ENCODE data around the gene NTHL1.

The NTHL1 gene

GRCh38 chr16:2004795-2005517, 42.7 kb downstream of the NTHL1 start:
- TF ChIP-seq CTCF (IDR thresholded peaks at IDR 0.05; ENCODE audit: low read depth, low read length, missing control alignments), result no peak
- no peak for DNase-seq (ENCODE audit: extremely low read depth, low read depth)
- no peak overlapping the region for H3K4me3 ChIP-seq (replicated peaks; ENCODE audit: low read depth, low read length)

GRCh38 chr16:2003827-2004641, 43.6 kb downstream of the NTHL1 start:
- no peak for DNase-seq (ENCODE audit: extremely low read depth, low read depth)
- H3K4me3 ChIP-seq (replicated peaks; ENCODE audit: low read depth, low read length), result peak overlapping the region; percentile 9; the same call in 1 of the 2 replicates
- TF ChIP-seq CTCF (IDR thresholded peaks at IDR 0.05; ENCODE audit: low read depth, low read length, missing control alignments), result peak; percentile 97

GRCh38 chr16:2003231-2003826, 44.3 kb downstream of the NTHL1 start:
- no peak overlapping the region for H3K4me3 ChIP-seq (replicated peaks; ENCODE audit: low read depth, low read length)
- DNase-seq (ENCODE audit: extremely low read depth, low read depth), result no peak
- TF ChIP-seq CTCF (IDR thresholded peaks at IDR 0.05; ENCODE audit: low read depth, low read length, missing control alignments), result no peak

GRCh38 chr16:2002406-2003230, 45.0 kb downstream of the NTHL1 start:
- no peak for DNase-seq (ENCODE audit: extremely low read depth, low read depth)
- H3K4me3 ChIP-seq (replicated peaks; ENCODE audit: low read depth, low read length), result no peak overlapping the region
- no peak for TF ChIP-seq CTCF (IDR thresholded peaks at IDR 0.05; ENCODE audit: low read depth, low read length, missing control alignments)

- TF ChIP-seq CTCF (IDR thresholded peaks at IDR 0.05; ENCODE audit: low read depth, low read length, missing control alignments), result no peak
- no peak overlapping the region for H3K4me3 ChIP-seq (replicated peaks; ENCODE audit: low read depth, low read length)
- DNase-seq (ENCODE audit: extremely low read depth, low read depth), result no peak
Measured at GRCh38 chr16:2001456-2002355, 45.9 kb downstream of the NTHL1 start.

Data from HFF-Myc (cell line).